A549 treated with AZD2906 at 1 μM for 4 hours (cell line): ENCODE results near the gene CAPNS1. TPM values are rescaled to one million over a fixed set of nuclear protein-coding genes. Genes with fewer than 3 reads are reported as not detected.

Experiments
- total RNA-seq: library from RNA; stranded (reverse); fragments of 200-300 nt; extraction: Qiagen RNA extraction; gene quantifications from 5 replicates; pipeline ENCODE4 v1.2.3, GENCODE V29; 2022

Gene CAPNS1
- 1,516 to 2,255 TPM (median 2,139 TPM) in 5 replicates for total RNA-seq

GRCh38 chr19:36139473-36140303, at the start of gene CAPNS1:
CAPNS1 (plus strand) TSS chr19:36140066; CDS start chr19:36141012, 946 bp downstream.

DNA sequence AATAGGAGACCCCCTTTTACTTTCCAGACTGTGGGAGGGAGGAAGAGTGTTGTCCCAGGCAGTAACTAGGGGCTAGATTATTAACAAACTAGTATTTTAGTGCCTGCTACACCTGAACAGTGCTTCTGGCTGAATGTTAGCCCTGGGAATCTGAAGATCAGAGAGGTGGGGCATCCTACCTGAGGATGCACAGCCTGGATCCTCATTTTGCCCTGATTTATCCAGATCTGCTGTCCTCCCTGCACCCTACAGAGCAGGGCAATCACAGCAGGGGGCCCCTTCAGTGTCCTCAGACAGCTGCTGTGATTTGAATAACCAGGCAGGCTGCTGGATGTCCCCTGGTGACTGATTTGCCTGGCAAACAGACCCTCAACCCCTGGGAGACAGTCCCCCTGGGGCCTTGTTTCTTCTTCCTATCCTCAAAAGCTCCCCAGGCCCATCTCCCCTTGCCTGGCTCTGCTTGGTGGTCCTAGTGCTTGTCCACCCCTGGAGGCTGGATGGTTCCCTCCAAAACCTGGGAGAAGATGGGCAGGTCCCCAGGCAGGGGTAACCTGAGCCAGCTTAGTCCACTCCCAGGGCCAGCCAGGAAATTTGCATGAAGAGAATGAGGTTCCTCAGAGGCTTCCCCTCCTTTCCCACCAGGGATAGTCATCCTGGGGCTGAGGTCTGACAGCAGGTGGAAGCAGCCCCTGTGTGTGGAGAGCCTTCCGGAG, 29.2 kb upstream of the CAPNS1 start, which contains the start of gene OVOL3:
Gene OVOL3, plus strand, starts transcription at position 657 of the 713 bp plus-strand sequence. CDS start 60 bp downstream, outside the sequence.

DNA sequence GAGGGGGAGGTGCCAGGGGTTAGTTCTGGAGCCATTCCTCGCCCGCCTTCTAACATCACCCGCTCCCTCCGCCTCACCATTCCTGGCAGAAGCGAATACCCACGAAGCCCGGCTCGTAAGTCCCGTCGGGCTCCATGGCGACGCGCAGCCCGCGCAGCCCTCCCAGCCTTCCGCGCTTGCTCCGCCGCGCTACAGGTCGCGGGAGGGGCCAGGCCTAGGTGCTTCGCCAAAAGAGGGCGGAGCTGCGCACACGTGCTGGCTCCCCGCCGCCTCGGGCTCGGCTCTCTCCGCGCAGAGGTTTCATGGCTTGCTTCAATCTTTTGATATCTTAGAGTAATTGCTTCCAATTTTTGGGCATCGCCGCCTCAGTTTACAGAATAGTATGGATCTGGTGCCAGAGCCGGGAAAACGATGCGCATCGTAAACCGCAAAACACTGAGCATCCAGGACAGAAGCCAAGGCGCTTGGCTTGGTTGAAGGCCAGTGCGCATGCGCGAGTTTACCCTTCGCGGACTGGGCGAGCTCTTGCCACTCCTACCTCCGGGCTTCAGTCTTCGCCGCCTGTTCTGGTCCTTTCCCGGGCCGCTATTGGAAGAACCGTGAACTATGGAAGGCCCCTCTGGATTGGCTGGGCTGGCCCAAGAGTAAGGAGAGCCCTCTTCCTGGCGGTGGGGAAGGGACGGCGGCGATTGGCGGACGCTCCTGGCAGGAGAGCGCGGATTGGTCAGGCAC, 25.0 kb upstream of the CAPNS1 start, which contains the start of gene POLR2I:
Gene POLR2I, minus strand, starts transcription at position 155 of the 732 bp plus-strand sequence. Its CDS starts 19 bp downstream, at position 136.

GRCh38 chr19:36115453-36116343, 24.2 kb upstream of the CAPNS1 start, which contains the start of gene TBCB:
TBCB (plus strand) TSS chr19:36115468; CDS start chr19:36115561, 93 bp downstream.

GRCh38 chr19:36152352-36153091, 12.7 kb downstream of the CAPNS1 start, which contains the start of gene COX7A1:
COX7A1 (minus strand) TSS chr19:36152447; CDS start chr19:36152407, 40 bp downstream.

Other genes starting within 250 kb of the CAPNS1 start
- gene NFKBID, start 239.5 kb upstream of the CAPNS1 start, total RNA-seq = 4.9 to 7.5 TPM (median 5.7 TPM) in 5 replicates
- gene HCST, start 237.5 kb upstream of the CAPNS1 start, total RNA-seq = 0.29 to 0.75 TPM (median 0.53 TPM) in 4 of 5 replicates, not detected in the other
- not detected in 5 replicates for gene TYROBP, start 231.8 kb upstream of the CAPNS1 start, total RNA-seq
- 20.1 to 27.8 TPM (median 23.2 TPM) in 5 replicates for gene LRFN3, start 203.7 kb upstream of the CAPNS1 start, total RNA-seq
- gene SDHAF1, start 144.9 kb upstream of the CAPNS1 start, total RNA-seq = 32.3 to 50.8 TPM (median 46.9 TPM) in 5 replicates
- gene SYNE4, start 131.3 kb upstream of the CAPNS1 start, total RNA-seq = 0.04 to 0.50 TPM (median 0.25 TPM) in 5 replicates
- gene ALKBH6, start 125.9 kb upstream of the CAPNS1 start, total RNA-seq = 23.0 to 25.8 TPM (median 24.4 TPM) in 5 replicates
- 0.46 to 1.3 TPM (median 0.78 TPM) in 5 replicates for gene CLIP3, start 107.2 kb upstream of the CAPNS1 start, total RNA-seq
- 5.3 to 8.4 TPM (median 7.5 TPM) in 5 replicates for gene THAP8, start 85.8 kb upstream of the CAPNS1 start, total RNA-seq
- gene WDR62, start 85.2 kb upstream of the CAPNS1 start, total RNA-seq = 21.3 to 28.1 TPM (median 25.4 TPM) in 5 replicates
- gene OVOL3, start 28.9 kb upstream of the CAPNS1 start, total RNA-seq = 0.19 to 0.32 TPM (median 0.29 TPM) in 4 of 5 replicates, not detected in the other
- 225 to 266 TPM (median 251 TPM) in 5 replicates for gene POLR2I, start 25.2 kb upstream of the CAPNS1 start, total RNA-seq
- gene TBCB, start 24.6 kb upstream of the CAPNS1 start, total RNA-seq = 435 to 567 TPM (median 554 TPM) in 5 replicates
- not detected in 5 replicates for gene COX7A1, start 12.4 kb downstream of the CAPNS1 start, total RNA-seq
- gene ZNF565, start 74.6 kb downstream of the CAPNS1 start, total RNA-seq = 3.7 to 4.9 TPM (median 4.1 TPM) in 5 replicates
- 104 to 170 TPM (median 114 TPM) in 5 replicates for gene ZNF146, start 75.0 kb downstream of the CAPNS1 start, total RNA-seq
- gene ZFP14, start 239.1 kb downstream of the CAPNS1 start, total RNA-seq = 1.5 to 2.3 TPM (median 2.0 TPM) in 5 replicates